HCT116 (cell line): ENCODE measurements around the gene GJD3. TPM values are rescaled to one million over a fixed set of nuclear protein-coding genes. Genes with fewer than 3 reads are reported as not detected.

Source experiments
- ATAC-seq: fragments of 200-7000 bp; cut with Tn5 transposase; 2 replicates; pipeline ENCODE4 v1.9.1; 2020; ENCODE audit warnings: mild to moderate bottlenecking, moderate library complexity
- BruUV-seq: library from RNA; stranded (reverse); fragments of 400-500 nt; replicated peaks from 2 replicates; lab custom pipeline; 2021; lab: Mats Ljungman, UMichigan
- CTCF ChIA-PET: fragments of 300-600 bp; sonication (Branson Sonifier 250); formaldehyde crosslinking; loops from one replicate; lab custom pipeline; 2021; ENCODE audit warnings: antibody characterized with exemption; lab: Charles Lee
- POLR2A ChIA-PET: fragments of 300-600, 350-600 bp; sonication (Branson Sonifier 250); formaldehyde crosslinking; loops from one replicate; lab custom pipeline; 2021; ENCODE audit warnings: antibody characterized with exemption; lab: Charles Lee
- RAD21 ChIA-PET, 2 experiments: fragments of 300-600 bp; sonication (Branson Sonifier 250); formaldehyde crosslinking; loops; one replicate each; lab custom pipeline; 2023; ENCODE audit warnings: low total read pairs in 2 of 2; ENCODE audit not compliant: uncharacterized antibody in 2 of 2, unreplicated experiment in 2 of 2, low non-redundant PET in 1 of 2; lab: Charles Lee
- DNase-seq: peaks from one replicate; pipeline ENCODE4 v3.0.0-alpha.2; 2010; ENCODE audit warnings: low read depth, low spot score
- H2AFZ ChIP-seq: fragments of 200-600 bp; shearing (Covaris generic), sonication (generic); 2 replicates; pipeline ENCODE4 v1.6.1; 2017; ENCODE audit warnings: low read depth, mixed run types, mixed read lengths, antibody characterized with exemption, low read length; ENCODE audit not compliant: poor library complexity, severe bottlenecking
- H3K27ac ChIP-seq: 2 replicates; pipeline ENCODE4 v1.5.1; 2012; ENCODE audit warnings: low read depth, low read length
- H3K27me3 ChIP-seq: fragments of 200-600 bp; sonication (generic); 2 replicates; pipeline ENCODE4 v1.6.1; 2016; ENCODE audit warnings: mixed run types, low read length, mixed read lengths; ENCODE audit not compliant: insufficient read depth
- H3K36me3 ChIP-seq, 2 experiments: fragments of 200-500 bp in 1 of 2; fragments of 200-600 bp in 1 of 2; sonication (Bioruptor generic) in 1 of 2; sonication (generic) in 1 of 2; 2 replicates each; pipeline versions ENCODE4 v1.5.1 to v1.6.1; 2014 to 2016; ENCODE audit warnings: low read length in 2 of 2, inconsistent platforms in 1 of 2, mixed read lengths in 1 of 2, mixed run types in 1 of 2; ENCODE audit not compliant: insufficient read depth in 2 of 2, control insufficient read depth in 1 of 2
- H3K4me1 ChIP-seq, 2 experiments: fragments of 200-600 bp in 1 of 2; sonication (generic) in 1 of 2; 2 replicates each; pipeline versions ENCODE4 v1.5.1 to v1.6.1; 2012 to 2017; ENCODE audit warnings: low read length in 2 of 2, inconsistent platforms in 1 of 2, mild to moderate bottlenecking in 1 of 2, mixed read lengths in 1 of 2, mixed run types in 1 of 2, moderate library complexity in 1 of 2; ENCODE audit not compliant: insufficient read depth in 2 of 2, control insufficient read depth in 1 of 2
- H3K4me2 ChIP-seq: fragments of 200-600 bp; sonication (generic); 2 replicates; pipeline ENCODE4 v1.6.1; 2017; ENCODE audit warnings: mixed run types, low read length, mixed read lengths
- H3K4me3 ChIP-seq, 2 experiments: fragments of 200-600 bp in 1 of 2; sonication (generic) in 1 of 2; replicated peaks in 1 of 2; 2 replicates each; pipeline ENCODE4 v1.5.1; 2011 to 2016; ENCODE audit warnings: low read length in 2 of 2, control low read depth in 1 of 2, low read depth in 1 of 2, mild to moderate bottlenecking in 1 of 2, mixed read lengths in 1 of 2, mixed run types in 1 of 2
- H3K79me2 ChIP-seq: fragments of 200-600 bp; sonication (generic); 2 replicates; pipeline ENCODE4 v1.6.1; 2017; ENCODE audit warnings: mild to moderate bottlenecking, mixed run types, low read length, moderate library complexity, mixed read lengths; ENCODE audit not compliant: insufficient read depth
- H3K9ac ChIP-seq: fragments of 200-600 bp; sonication (generic); 2 replicates; pipeline ENCODE4 v1.6.1; 2016; ENCODE audit warnings: low read length, mixed read lengths
- H3K9me2 ChIP-seq: fragments of 200-600 bp; sonication (generic), shearing (Covaris generic); 2 replicates; pipeline ENCODE4 v1.6.1; 2017; ENCODE audit warnings: mixed run types, mild to moderate bottlenecking, moderate library complexity; ENCODE audit not compliant: insufficient read depth
- H3K9me3 ChIP-seq, 2 experiments: fragments of 200-500 bp in 1 of 2; fragments of 200-600 bp in 1 of 2; sonication (Bioruptor generic) in 1 of 2; sonication (generic) in 1 of 2; 2 replicates each; pipeline ENCODE4 v1.6.1; 2014 to 2017; ENCODE audit warnings: low read length in 2 of 2, mixed read lengths in 2 of 2, inconsistent platforms in 1 of 2, low read depth in 1 of 2, mild to moderate bottlenecking in 1 of 2, mixed run types in 1 of 2, moderate library complexity in 1 of 2; ENCODE audit not compliant: control insufficient read depth in 1 of 2, insufficient read depth in 1 of 2
- H4K20me1 ChIP-seq: fragments of 200-600 bp; sonication (generic), shearing (Covaris generic); 2 replicates; pipeline ENCODE4 v1.6.1; 2017; ENCODE audit warnings: mixed run types, mild to moderate bottlenecking, moderate library complexity; ENCODE audit not compliant: insufficient read depth
- CBX3 ChIP-seq: IDR thresholded peaks from 2 replicates; pipeline ENCODE4 v1.6.1; 2012; ENCODE audit warnings: low read depth
- CEBPB ChIP-seq: IDR thresholded peaks from 2 replicates; pipeline ENCODE4 v1.6.1; 2012; ENCODE audit warnings: low read depth
- EGR1 ChIP-seq: IDR thresholded peaks from 2 replicates; pipeline ENCODE4 v1.6.1; 2012; ENCODE audit warnings: low read depth
- EZH2 ChIP-seq: fragments of 200-600 bp; sonication (generic); IDR thresholded peaks from 2 replicates; pipeline ENCODE4 v1.6.1; 2017; ENCODE audit warnings: antibody characterized with exemption, mixed run types
- EZH2phosphoT487 ChIP-seq: fragments of 200-600 bp; IDR thresholded peaks from 2 replicates; pipeline ENCODE4 v1.6.1; 2018; ENCODE audit warnings: antibody characterized with exemption, borderline replicate concordance
- FOSL1 ChIP-seq: IDR thresholded peaks from 2 replicates; pipeline ENCODE4 v1.6.1; 2012; ENCODE audit warnings: low read depth
- JUND ChIP-seq: IDR thresholded peaks from 2 replicates; pipeline ENCODE4 v1.6.1; 2012
- POLR2A ChIP-seq: IDR thresholded peaks from 2 replicates; pipeline ENCODE4 v1.7.0; 2011; ENCODE audit warnings: borderline replicate concordance; ENCODE audit not compliant: insufficient read depth, insufficient read length; ENCODE audit errors: extremely low read depth
- RAD21 ChIP-seq: IDR thresholded peaks from 2 replicates; pipeline ENCODE4 v1.6.1; 2012; ENCODE audit warnings: low read depth, mild to moderate bottlenecking
- REST ChIP-seq: IDR thresholded peaks from 2 replicates; pipeline ENCODE4 v1.6.1; 2012; ENCODE audit warnings: low read depth
- SIN3A ChIP-seq: IDR thresholded peaks from 2 replicates; pipeline ENCODE4 v1.6.1; 2012; ENCODE audit warnings: low read depth
- SP1 ChIP-seq: IDR thresholded peaks from 2 replicates; pipeline ENCODE4 v1.6.1; 2012; ENCODE audit warnings: low read depth
- SRF ChIP-seq: IDR thresholded peaks from 2 replicates; pipeline ENCODE4 v1.6.1; 2012; ENCODE audit warnings: low read depth
- TCF7L2 ChIP-seq: IDR thresholded peaks from 2 replicates; pipeline ENCODE4 v1.7.0; 2011; ENCODE audit warnings: borderline replicate concordance, inconsistent platforms; ENCODE audit not compliant: insufficient read depth, insufficient read length; ENCODE audit errors: extremely low read depth
- YY1 ChIP-seq: IDR thresholded peaks from 2 replicates; pipeline ENCODE4 v1.6.1; 2011; ENCODE audit warnings: low read length, low read depth, moderate library complexity, mild to moderate bottlenecking; ENCODE audit not compliant: insufficient replicate concordance; ENCODE audit errors: extremely low read depth
- ZNF274 ChIP-seq: fragments of 200-500 bp; sonication (Bioruptor generic); IDR thresholded peaks from 2 replicates; pipeline ENCODE4 v1.6.1; 2014; ENCODE audit warnings: mild to moderate bottlenecking, low read depth, low read length, inconsistent platforms
- intact Hi-C: fragments of 100-400 bp; cut with micrococcal nuclease; formaldehyde crosslinking; loops from 2 replicates; pipeline ENCODE4 v1.10.0; 2022
- total RNA-seq: library from RNA; stranded (reverse); gene quantifications from one replicate; pipeline ENCODE4 v1.2.1, GENCODE V29; 2021; ENCODE audit not compliant: unreplicated experiment
- TF ChIP-seq, protein P1 (sequence below), 3 experiments: fragments of 200-600 bp in 1 of 3; sonication (generic) in 1 of 3; IDR thresholded peaks in 2 of 3; conservative IDR thresholded peaks in 1 of 3; 2 replicates each; pipeline ENCODE4 v1.5.1; 2012 to 2017; ENCODE audit warnings: low read depth in 2 of 3, low read length in 2 of 3, antibody characterized with exemption in 1 of 3, borderline replicate concordance in 1 of 3, control low read depth in 1 of 3, mild to moderate bottlenecking in 1 of 3, mixed read lengths in 1 of 3, mixed run types in 1 of 3, moderate library complexity in 1 of 3; ENCODE audit not compliant: insufficient read depth in 1 of 3
- TF ChIP-seq, protein P2 (sequence below): IDR thresholded peaks from 2 replicates; pipeline ENCODE4 v1.6.1; 2011; ENCODE audit warnings: mild to moderate bottlenecking, low read length, moderate library complexity; ENCODE audit not compliant: insufficient replicate concordance; ENCODE audit errors: extremely low read depth
- TF ChIP-seq, protein P3 (sequence below): IDR thresholded peaks from 2 replicates; pipeline ENCODE4 v1.6.1; 2012
- TF ChIP-seq, protein P4 (sequence below): IDR thresholded peaks from 2 replicates; pipeline ENCODE4 v1.6.1; 2012

GJD3 gene
- total RNA-seq, 1 experiment from 2014 or later = not detected

DNA sequence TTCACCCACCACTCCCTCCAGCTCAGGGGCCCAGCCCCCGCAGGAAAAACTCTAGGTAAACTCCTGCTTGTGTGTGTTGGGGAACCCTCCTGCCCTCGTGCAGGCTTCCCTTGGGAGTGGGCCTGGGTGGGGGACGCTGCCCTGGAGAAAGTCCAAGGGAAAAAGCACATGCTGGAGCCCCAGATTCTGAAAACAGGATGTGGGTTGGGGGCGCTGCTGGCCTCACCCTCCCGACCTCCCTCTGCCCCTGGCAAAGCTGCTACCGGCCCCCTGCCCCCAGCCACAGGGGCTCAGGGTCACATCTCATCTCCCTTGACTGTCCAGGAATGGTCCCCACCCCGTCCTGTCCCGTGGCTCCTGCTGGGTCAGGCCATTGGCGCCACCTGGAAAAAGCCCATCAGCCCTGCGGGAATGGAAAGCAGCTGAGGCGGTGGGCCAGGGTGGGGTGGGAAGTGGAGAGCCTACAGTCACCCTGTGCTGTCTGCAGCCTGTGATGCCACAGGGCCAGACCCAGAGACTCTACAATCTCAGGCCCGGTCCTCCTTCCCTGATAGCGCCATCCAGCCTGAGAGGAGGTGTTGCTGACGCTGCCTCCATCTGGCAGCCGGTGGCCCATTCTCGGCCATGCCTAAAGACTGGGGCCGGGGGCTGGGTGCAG lies 2.5 kb upstream of the GJD3 start:
- Histone ChIP-seq H3K27me3 (no peaks in the 10 kb centered on the region), H3K9me2 (no peaks in the 10 kb centered on the region), H3K27ac (no peak overlapping the region), H3K79me2 (no peaks in the 10 kb centered on the region), H3K9ac (no peak overlapping the region)
- ChIA-PET RAD21 (no interaction called here), POLR2A (no interaction called here), CTCF (no interaction called here)
- intact Hi-C loops = no loop called here
- ATAC-seq = no peak
- TF ChIP-seq FOSL1 (no peak), CBX3 (no peak), ZNF274 (no peak), EZH2phosphoT487 (no peak), TCF7L2 (no peak), EGR1 (no peak), YY1 (no peak), SIN3A (no peak), POLR2A (no peak), SRF (no peak), EZH2 (no peak), REST (no peak), CEBPB (no peak), RAD21 (no peak), SP1 (no peak), JUND (no peak)
- TF ChIP-seq, protein P1, sequence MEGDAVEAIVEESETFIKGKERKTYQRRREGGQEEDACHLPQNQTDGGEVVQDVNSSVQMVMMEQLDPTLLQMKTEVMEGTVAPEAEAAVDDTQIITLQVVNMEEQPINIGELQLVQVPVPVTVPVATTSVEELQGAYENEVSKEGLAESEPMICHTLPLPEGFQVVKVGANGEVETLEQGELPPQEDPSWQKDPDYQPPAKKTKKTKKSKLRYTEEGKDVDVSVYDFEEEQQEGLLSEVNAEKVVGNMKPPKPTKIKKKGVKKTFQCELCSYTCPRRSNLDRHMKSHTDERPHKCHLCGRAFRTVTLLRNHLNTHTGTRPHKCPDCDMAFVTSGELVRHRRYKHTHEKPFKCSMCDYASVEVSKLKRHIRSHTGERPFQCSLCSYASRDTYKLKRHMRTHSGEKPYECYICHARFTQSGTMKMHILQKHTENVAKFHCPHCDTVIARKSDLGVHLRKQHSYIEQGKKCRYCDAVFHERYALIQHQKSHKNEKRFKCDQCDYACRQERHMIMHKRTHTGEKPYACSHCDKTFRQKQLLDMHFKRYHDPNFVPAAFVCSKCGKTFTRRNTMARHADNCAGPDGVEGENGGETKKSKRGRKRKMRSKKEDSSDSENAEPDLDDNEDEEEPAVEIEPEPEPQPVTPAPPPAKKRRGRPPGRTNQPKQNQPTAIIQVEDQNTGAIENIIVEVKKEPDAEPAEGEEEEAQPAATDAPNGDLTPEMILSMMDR (IDR thresholded peaks at IDR 0.05 in 2 of 3, conservative IDR thresholded peaks at IDR 0.05 in 1 of 3; ENCODE audit: borderline replicate concordance in 1 of 3, insufficient read depth in 1 of 3, low read depth in 2 of 3, low read length in 2 of 3) = no peak
- TF ChIP-seq, protein P2, sequence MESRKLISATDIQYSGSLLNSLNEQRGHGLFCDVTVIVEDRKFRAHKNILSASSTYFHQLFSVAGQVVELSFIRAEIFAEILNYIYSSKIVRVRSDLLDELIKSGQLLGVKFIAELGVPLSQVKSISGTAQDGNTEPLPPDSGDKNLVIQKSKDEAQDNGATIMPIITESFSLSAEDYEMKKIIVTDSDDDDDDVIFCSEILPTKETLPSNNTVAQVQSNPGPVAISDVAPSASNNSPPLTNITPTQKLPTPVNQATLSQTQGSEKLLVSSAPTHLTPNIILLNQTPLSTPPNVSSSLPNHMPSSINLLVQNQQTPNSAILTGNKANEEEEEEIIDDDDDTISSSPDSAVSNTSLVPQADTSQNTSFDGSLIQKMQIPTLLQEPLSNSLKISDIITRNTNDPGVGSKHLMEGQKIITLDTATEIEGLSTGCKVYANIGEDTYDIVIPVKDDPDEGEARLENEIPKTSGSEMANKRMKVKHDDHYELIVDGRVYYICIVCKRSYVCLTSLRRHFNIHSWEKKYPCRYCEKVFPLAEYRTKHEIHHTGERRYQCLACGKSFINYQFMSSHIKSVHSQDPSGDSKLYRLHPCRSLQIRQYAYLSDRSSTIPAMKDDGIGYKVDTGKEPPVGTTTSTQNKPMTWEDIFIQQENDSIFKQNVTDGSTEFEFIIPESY = no peak
- TF ChIP-seq, protein P3, sequence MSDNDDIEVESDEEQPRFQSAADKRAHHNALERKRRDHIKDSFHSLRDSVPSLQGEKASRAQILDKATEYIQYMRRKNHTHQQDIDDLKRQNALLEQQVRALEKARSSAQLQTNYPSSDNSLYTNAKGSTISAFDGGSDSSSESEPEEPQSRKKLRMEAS = no peak
- TF ChIP-seq, protein P4, sequence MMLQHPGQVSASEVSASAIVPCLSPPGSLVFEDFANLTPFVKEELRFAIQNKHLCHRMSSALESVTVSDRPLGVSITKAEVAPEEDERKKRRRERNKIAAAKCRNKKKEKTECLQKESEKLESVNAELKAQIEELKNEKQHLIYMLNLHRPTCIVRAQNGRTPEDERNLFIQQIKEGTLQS = no peak
- TF ChIP-seq, all 23 proteins: peak for 0
- H3K4me2 ChIP-seq = no peak overlapping the region
- no peaks in the 10 kb centered on the region for H3K9me3 ChIP-seq
- no peak for DNase-seq
- BruUV-seq = no TSS peak
- no peak overlapping the region for H3K4me3 ChIP-seq
- peaks cover 3 to 21% of the 10 kb centered on the region in 2 experiments; a peak in 3 of 4 replicates for H3K4me1 ChIP-seq
- H2AFZ ChIP-seq = no peak overlapping the region
- H3K36me3 ChIP-seq = no peaks in the 10 kb centered on the region
- H4K20me1 ChIP-seq = no peaks in the 10 kb centered on the region
